WTC11 (cell line): ENCODE results near the gene PPP1R15B.

ENCODE experiments used
- AR ChIP-seq: fragments of 250-450 bp; sonication (Bioruptor Pico); IDR thresholded peaks from 2 replicates; pipeline ENCODE4 v1.9.0; 2021; ENCODE audit warnings: mild to moderate bottlenecking
- ATF2 ChIP-seq: sonication (generic); formaldehyde crosslinking; IDR thresholded peaks from 2 replicates; pipeline ENCODE4 v1.8.1; 2022; ENCODE audit warnings: low read depth, missing genetic modification reagents, borderline replicate concordance
- CBFB ChIP-seq: sonication (generic); formaldehyde crosslinking; IDR thresholded peaks from 2 replicates; pipeline ENCODE4 v1.8.1; 2022; ENCODE audit warnings: mild to moderate bottlenecking, low read depth, missing genetic modification reagents
- CTCF ChIP-seq: fragments of 200-600 bp; IDR thresholded peaks from 2 replicates; pipeline ENCODE4 v1.8.0; 2022; ENCODE audit warnings: antibody characterized with exemption
- E2F4 ChIP-seq: sonication (generic); formaldehyde crosslinking; IDR thresholded peaks from 2 replicates; pipeline ENCODE4 v1.8.1; 2022; ENCODE audit warnings: low read depth, mild to moderate bottlenecking, moderate library complexity, missing genetic modification reagents, borderline replicate concordance
- ETV6 ChIP-seq: sonication (generic); formaldehyde crosslinking; IDR thresholded peaks from 2 replicates; pipeline ENCODE4 v1.8.1; 2022; ENCODE audit warnings: mild to moderate bottlenecking, missing genetic modification reagents
- FOXP4 ChIP-seq: sonication (generic); formaldehyde crosslinking; IDR thresholded peaks from 2 replicates; pipeline ENCODE4 v1.8.0; 2022; ENCODE audit warnings: mild to moderate bottlenecking, missing genetic modification reagents
- MAX ChIP-seq: sonication (generic); formaldehyde crosslinking; IDR thresholded peaks from 2 replicates; pipeline ENCODE4 v1.8.0; 2022; ENCODE audit warnings: mild to moderate bottlenecking, missing genetic modification reagents
- NR2C2 ChIP-seq: sonication (generic); formaldehyde crosslinking; IDR thresholded peaks from 2 replicates; pipeline ENCODE4 v1.8.0; 2022; ENCODE audit warnings: mild to moderate bottlenecking, missing genetic modification reagents
- RELA ChIP-seq: sonication (generic); formaldehyde crosslinking; IDR thresholded peaks from 2 replicates; pipeline ENCODE4 v1.8.1; 2022; ENCODE audit warnings: missing genetic modification reagents, mild to moderate bottlenecking, borderline replicate concordance
- ZNF416 ChIP-seq: fragments of 250-450 bp; sonication (Bioruptor Pico); IDR thresholded peaks from 2 replicates; pipeline ENCODE4 v1.9.0; 2021; ENCODE audit warnings: mild to moderate bottlenecking, inconsistent platforms

GRCh38 chr1:204408074-204408507 is 3.5 kb downstream of the PPP1R15B start:
- no peak for TF ChIP-seq CTCF
- TF ChIP-seq ZNF416, result no peak
- no peak for TF ChIP-seq NR2C2
- no peak for TF ChIP-seq AR (CRISPR knock-in tag)
- no peak for TF ChIP-seq CBFB (CRISPR knock-in tag)
- no peak for TF ChIP-seq MAX (CRISPR knock-in tag)
- no peak for TF ChIP-seq FOXP4 (CRISPR knock-in tag)
- TF ChIP-seq ETV6 (CRISPR knock-in tag), result no peak
- TF ChIP-seq RELA, result no peak
- no peak for TF ChIP-seq ATF2
- no peak for TF ChIP-seq E2F4 (CRISPR knock-in tag)
